Islet of Langerhans (tissue), 1 donor: Measurements from ENCODE around the gene HSD17B14.
"Not testable (repeated sequence)": the region's sequence is repeated elsewhere in the genome, so short reads cannot be mapped to it uniquely, and the experiment has no call there.

Source experiments
- FAIRE-seq: peaks from one replicate; lab custom pipeline; 2011; peaks lifted over from hg19 to GRCh38; lab: Jason Lieb, UNC

Gene HSD17B14

GRCh38 chr19:48836089-48837017 lies at the start of gene HSD17B14:
Gene HSD17B14, minus strand, starts transcription at chr19:48836491. Its CDS starts 80 bp downstream, at chr19:48836411.
- no peak for FAIRE-seq

- no peak for FAIRE-seq
Observed at GRCh38 chr19:48883726-48884125, 47.4 kb upstream of the HSD17B14 start.

GRCh38 chr19:48881741-48882657 lies 45.7 kb upstream of the HSD17B14 start:
- no peak for FAIRE-seq

GRCh38 chr19:48879696-48880095 lies 43.4 kb upstream of the HSD17B14 start:
- FAIRE-seq = not testable (repeated sequence)

- no peak for FAIRE-seq
Observed at GRCh38 chr19:48879025-48879637, 42.8 kb upstream of the HSD17B14 start.

- no peak for FAIRE-seq
Observed at GRCh38 chr19:48878196-48879024, 42.1 kb upstream of the HSD17B14 start.

- no peak for FAIRE-seq
Observed at GRCh38 chr19:48877855-48878195, 41.5 kb upstream of the HSD17B14 start.

- not testable (repeated sequence) for FAIRE-seq
Observed at GRCh38 chr19:48876043-48876981, 40.0 kb upstream of the HSD17B14 start.

GRCh38 chr19:48874303-48875135 lies 38.2 kb upstream of the HSD17B14 start:
- FAIRE-seq = no peak

GRCh38 chr19:48873476-48874302 lies 37.4 kb upstream of the HSD17B14 start:
- no peak for FAIRE-seq

GRCh38 chr19:48872884-48873475 lies 36.7 kb upstream of the HSD17B14 start:
- FAIRE-seq = no peak

GRCh38 chr19:48872182-48872883 lies 36.0 kb upstream of the HSD17B14 start, which contains the start of gene PPP1R15A:
Gene PPP1R15A, plus strand, starts transcription at chr19:48872421. Its CDS starts 813 bp downstream, at chr19:48873234.
- FAIRE-seq = peak; percentile 73

- not testable (repeated sequence) for FAIRE-seq
Observed at GRCh38 chr19:48871471-48872181, 35.3 kb upstream of the HSD17B14 start.

GRCh38 chr19:48870048-48870447 lies 33.8 kb upstream of the HSD17B14 start:
- FAIRE-seq = no peak

- FAIRE-seq = no peak
Observed at GRCh38 chr19:48868114-48868886, 32.0 kb upstream of the HSD17B14 start, which contains the start of gene PLEKHA4. Gene PLEKHA4, minus strand, starts transcription at chr19:48868617. Its CDS starts 997 bp downstream, at chr19:48867620.

GRCh38 chr19:48867746-48868113 lies 31.4 kb upstream of the HSD17B14 start:
- FAIRE-seq = no peak
